ENCODE data around the gene RECQL.

DNA sequence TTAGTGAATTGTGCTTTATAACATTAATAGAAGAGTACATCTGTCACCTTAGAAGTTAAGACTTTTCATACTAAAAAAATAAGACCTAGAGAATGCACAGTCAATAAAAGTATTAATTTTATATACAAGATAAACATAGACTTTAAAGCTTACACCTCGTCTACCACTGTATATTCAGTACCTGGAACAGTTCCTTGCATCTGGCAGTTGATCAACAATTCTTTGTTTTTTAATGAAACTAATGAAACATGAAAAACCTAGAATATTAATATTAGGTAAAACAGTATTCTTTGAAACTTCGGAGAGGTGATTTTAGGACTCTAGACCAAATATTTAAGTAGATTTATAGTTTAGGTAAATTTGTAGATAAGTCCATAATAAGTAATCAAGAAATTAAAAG is 4.5 kb upstream of the RECQL start:
- no peak for TF ChIP-seq KDM1A (IDR thresholded peaks at IDR 0.05)
- no peak for TF ChIP-seq NBN (IDR thresholded peaks at IDR 0.05; ENCODE audit: low read depth)
- TF ChIP-seq REST (IDR thresholded peaks at IDR 0.05; ENCODE audit: borderline replicate concordance), result no peak
- no peak for TF ChIP-seq REST (CRISPR knock-in tag; IDR thresholded peaks at IDR 0.05; ENCODE audit: low read depth)
- no peak for TF ChIP-seq FOXP4 (CRISPR knock-in tag; IDR thresholded peaks at IDR 0.05; ENCODE audit: borderline replicate concordance)
- TF ChIP-seq MEF2A (IDR thresholded peaks at IDR 0.05; ENCODE audit: control insufficient read depth, low read depth, low read length), result no peak
- no peak for TF ChIP-seq HDAC6 (IDR thresholded peaks at IDR 0.05; ENCODE audit: low read depth, low read length)
- no peak for TF ChIP-seq POLR2AphosphoS5 (IDR thresholded peaks at IDR 0.05; ENCODE audit: control insufficient read depth, insufficient read depth, low read depth, low read length)
- TF ChIP-seq, protein P1, sequence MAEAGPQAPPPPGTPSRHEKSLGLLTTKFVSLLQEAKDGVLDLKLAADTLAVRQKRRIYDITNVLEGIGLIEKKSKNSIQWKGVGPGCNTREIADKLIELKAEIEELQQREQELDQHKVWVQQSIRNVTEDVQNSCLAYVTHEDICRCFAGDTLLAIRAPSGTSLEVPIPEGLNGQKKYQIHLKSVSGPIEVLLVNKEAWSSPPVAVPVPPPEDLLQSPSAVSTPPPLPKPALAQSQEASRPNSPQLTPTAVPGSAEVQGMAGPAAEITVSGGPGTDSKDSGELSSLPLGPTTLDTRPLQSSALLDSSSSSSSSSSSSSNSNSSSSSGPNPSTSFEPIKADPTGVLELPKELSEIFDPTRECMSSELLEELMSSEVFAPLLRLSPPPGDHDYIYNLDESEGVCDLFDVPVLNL (CRISPR knock-in tag; IDR thresholded peaks at IDR 0.05; ENCODE audit: low read depth), result no peak
- no peak for TF ChIP-seq ELF1 (tag; IDR thresholded peaks at IDR 0.05)
